ELR (cell line): ENCODE results near the gene KIR2DL3.
"Not testable (repeated sequence)": the region's sequence is repeated elsewhere in the genome, so short reads cannot be mapped to it uniquely, and the experiment has no call there.

Source experiments
- DNase-seq: peaks from one replicate; pipeline ENCODE4 v3.0.0-alpha.2; 2015; ENCODE audit warnings: low read depth

KIR2DL3 gene

GRCh38 chr19:54744080-54744479 is 5.8 kb downstream of the KIR2DL3 start:
- DNase-seq = not testable (repeated sequence)

GRCh38 chr19:54747614-54748322 is 9.5 kb downstream of the KIR2DL3 start:
- not testable (repeated sequence) for DNase-seq

- not testable (repeated sequence) for DNase-seq
Observed at GRCh38 chr19:54750276-54750675, 12.0 kb downstream of the KIR2DL3 start.

GRCh38 chr19:54756204-54757110 is 18.1 kb downstream of the KIR2DL3 start:
- not testable (repeated sequence) for DNase-seq

- DNase-seq = not testable (repeated sequence)
Observed at GRCh38 chr19:54758577-54758976, 20.3 kb downstream of the KIR2DL3 start.

- not testable (repeated sequence) for DNase-seq
Observed at GRCh38 chr19:54764219-54764618, 25.9 kb downstream of the KIR2DL3 start.

- not testable (repeated sequence) for DNase-seq
Observed at GRCh38 chr19:54766464-54766863, 28.2 kb downstream of the KIR2DL3 start.

GRCh38 chr19:54769646-54770045 is 31.3 kb downstream of the KIR2DL3 start, which contains the start of gene KIR2DL1:
Gene KIR2DL1, plus strand, starts transcription at chr19:54769793. Its CDS starts 58 bp downstream, at chr19:54769851.
- not testable (repeated sequence) for DNase-seq

- DNase-seq = not testable (repeated sequence)
Observed at GRCh38 chr19:54770511-54770910, 32.2 kb downstream of the KIR2DL3 start.

- peak; percentile 27 for DNase-seq
Observed at GRCh38 chr19:54771018-54771960, 33.0 kb downstream of the KIR2DL3 start.

- DNase-seq = not testable (repeated sequence)
Observed at GRCh38 chr19:54772666-54773065, 34.4 kb downstream of the KIR2DL3 start.

- DNase-seq = not testable (repeated sequence)
Observed at GRCh38 chr19:54775095-54775815, 36.9 kb downstream of the KIR2DL3 start.

GRCh38 chr19:54775830-54776229 is 37.5 kb downstream of the KIR2DL3 start:
- DNase-seq = not testable (repeated sequence)

- DNase-seq = not testable (repeated sequence)
Observed at GRCh38 chr19:54777851-54778250, 39.5 kb downstream of the KIR2DL3 start.

GRCh38 chr19:54778896-54779295 is 40.6 kb downstream of the KIR2DL3 start:
- not testable (repeated sequence) for DNase-seq

- not testable (repeated sequence) for DNase-seq
Observed at GRCh38 chr19:54782916-54783315, 44.6 kb downstream of the KIR2DL3 start.

- DNase-seq = not testable (repeated sequence)
Observed at GRCh38 chr19:54786091-54786723, 47.9 kb downstream of the KIR2DL3 start.

GRCh38 chr19:54788154-54788553 is 49.8 kb downstream of the KIR2DL3 start:
- not testable (repeated sequence) for DNase-seq

GRCh38 chr19:54790711-54791110 is 52.4 kb downstream of the KIR2DL3 start:
- no peak for DNase-seq

- DNase-seq = no peak
Observed at GRCh38 chr19:54791476-54791875, 53.2 kb downstream of the KIR2DL3 start.
